Amniotic epithelial cell (primary cell): Measurements from ENCODE around the gene HARBI1.
A peak's percentile ranks its signal among the peaks of the same experiment; 100 is the strongest.

ENCODE experiments used
- DNase-seq: peaks from one replicate; pipeline ENCODE4 v3.0.0-alpha.2; 2010; ENCODE audit warnings: low read depth

Gene HARBI1

GRCh38 chr11:46553814-46554212 is 63.2 kb downstream of the HARBI1 start:
- peak; percentile 41 for DNase-seq
